GM23338 (cell line): Measurements from ENCODE around the gene TWF2. TPM values are rescaled to one million over a fixed set of nuclear protein-coding genes. Genes with fewer than 3 reads are reported as not detected.

Source experiments
- ATAC-seq: fragments of 200-7000 bp; cut with Tn5 transposase; 3 replicates; pipeline ENCODE4 v1.9.1; 2020
- DNase-seq: peaks from one replicate; pipeline ENCODE4 v3.0.0-alpha.2; 2015; ENCODE audit warnings: low spot score
- H2AFZ ChIP-seq: fragments of 200-600 bp; sonication (generic); 2 replicates; pipeline ENCODE4 v1.8.0; 2016; ENCODE audit warnings: antibody characterized with exemption, mild to moderate bottlenecking, moderate library complexity
- H3F3A ChIP-seq: fragments of 200-600 bp; sonication (generic); replicated peaks from 2 replicates; pipeline ENCODE4 v1.8.0; 2017; ENCODE audit warnings: antibody characterized with exemption, mixed run types, low read depth
- H3K27ac ChIP-seq: fragments of 200-600 bp; sonication (generic); 2 replicates; pipeline ENCODE4 v1.6.1; 2016; ENCODE audit warnings: low read depth
- H3K27me3 ChIP-seq: fragments of 200-600 bp; sonication (generic); 2 replicates; pipeline ENCODE4 v1.8.0; 2016; ENCODE audit warnings: mild to moderate bottlenecking, mixed run types, moderate library complexity; ENCODE audit not compliant: insufficient read depth
- H3K36me3 ChIP-seq: fragments of 200-600 bp; sonication (generic); 2 replicates; pipeline ENCODE4 v1.8.0; 2016; ENCODE audit warnings: mild to moderate bottlenecking; ENCODE audit not compliant: insufficient read depth
- H3K4me1 ChIP-seq: fragments of 200-600 bp; sonication (generic); 2 replicates; pipeline ENCODE4 v1.8.0; 2016; ENCODE audit warnings: mild to moderate bottlenecking, moderate library complexity; ENCODE audit not compliant: insufficient read depth
- H3K4me2 ChIP-seq: fragments of 200-600 bp; sonication (generic); 2 replicates; pipeline ENCODE4 v1.7.1; 2017; ENCODE audit warnings: mixed run types
- H3K4me3 ChIP-seq: fragments of 200-600 bp; sonication (generic); 2 replicates; pipeline ENCODE4 v1.6.1; 2016; ENCODE audit warnings: mixed run types
- H3K79me2 ChIP-seq: fragments of 200-600 bp; sonication (generic); replicated peaks from 2 replicates; pipeline ENCODE4 v1.8.0; 2017; ENCODE audit warnings: mild to moderate bottlenecking; ENCODE audit not compliant: insufficient read depth
- H3K9me2 ChIP-seq: fragments of 200-600 bp; sonication (generic); 2 replicates; pipeline ENCODE4 v1.8.0; 2017; ENCODE audit not compliant: insufficient read depth
- H4K20me1 ChIP-seq: fragments of 200-600 bp; sonication (generic); replicated peaks from 2 replicates; pipeline ENCODE4 v1.8.0; 2017; ENCODE audit warnings: mild to moderate bottlenecking; ENCODE audit not compliant: insufficient read depth
- H3K27ac Mint-ChIP-seq: 2 replicates; pipeline ENCODE4 v1.8.0; 2020; ENCODE audit warnings: inconsistent platforms, mild to moderate bottlenecking, moderate library complexity, mixed read lengths
- H3K27me3 Mint-ChIP-seq: 3 replicates; pipeline ENCODE4 v1.8.0; 2022; ENCODE audit warnings: low read depth, mild to moderate bottlenecking, moderate library complexity, mixed read lengths, inconsistent platforms; ENCODE audit not compliant: insufficient read depth, poor library complexity
- H3K36me3 Mint-ChIP-seq: 3 replicates; pipeline ENCODE4 v1.8.0; 2021; ENCODE audit warnings: low read depth, mild to moderate bottlenecking, inconsistent platforms, moderate library complexity, mixed read lengths
- H3K4me1 Mint-ChIP-seq: 3 replicates; pipeline ENCODE4 v1.8.0; 2020; ENCODE audit warnings: mild to moderate bottlenecking, inconsistent platforms, mixed read lengths
- H3K4me3 Mint-ChIP-seq: 3 replicates; pipeline ENCODE4 v1.8.0; 2021; ENCODE audit warnings: moderate library complexity, mild to moderate bottlenecking, inconsistent platforms, mixed read lengths
- H3K9me3 Mint-ChIP-seq: 3 replicates; pipeline ENCODE4 v1.8.0; 2020; ENCODE audit warnings: moderate library complexity, mild to moderate bottlenecking, inconsistent platforms, mixed read lengths
- CREB1 ChIP-seq: fragments of 250-450 bp; sonication (Bioruptor Pico); IDR thresholded peaks from 2 replicates; pipeline ENCODE4 v1.5.0; 2020; ENCODE audit warnings: low read depth, mild to moderate bottlenecking, moderate library complexity
- EZH2 ChIP-seq: fragments of 200-600 bp; sonication (generic); IDR thresholded peaks from one replicate; pipeline ENCODE4 v1.8.0; 2017; ENCODE audit warnings: antibody characterized with exemption, mild to moderate bottlenecking, low read depth; ENCODE audit not compliant: unreplicated experiment
- EZH2phosphoT487 ChIP-seq: fragments of 200-600 bp; sonication (generic); IDR thresholded peaks from one replicate; pipeline ENCODE4 v1.8.1; 2018; ENCODE audit warnings: antibody characterized with exemption; ENCODE audit not compliant: unreplicated experiment
- JUNB ChIP-seq: IDR thresholded peaks from one replicate; pipeline ENCODE4 v1.6.1; 2016; ENCODE audit warnings: antibody characterized with exemption; ENCODE audit not compliant: unreplicated experiment
- NANOG ChIP-seq: IDR thresholded peaks from 2 replicates; pipeline ENCODE4 v1.6.1; 2016; ENCODE audit warnings: antibody characterized with exemption, borderline replicate concordance
- POLR2AphosphoS5 ChIP-seq: IDR thresholded peaks from 2 replicates; pipeline ENCODE4 v1.6.1; 2016; ENCODE audit warnings: antibody characterized with exemption, low read depth
- REST ChIP-seq: IDR thresholded peaks from one replicate; pipeline ENCODE4 v1.6.1; 2018; ENCODE audit warnings: antibody characterized with exemption; ENCODE audit not compliant: unreplicated experiment
- STAT1 ChIP-seq: IDR thresholded peaks from one replicate; pipeline ENCODE4 v1.6.1; 2016; ENCODE audit warnings: antibody characterized with exemption; ENCODE audit not compliant: unreplicated experiment
- ZNF114 ChIP-seq: fragments of 250-450 bp; sonication (Bioruptor Pico); IDR thresholded peaks from 2 replicates; pipeline ENCODE4 v1.5.0; 2020; ENCODE audit warnings: mild to moderate bottlenecking, moderate library complexity
- ZNF331 ChIP-seq: fragments of 250-450 bp; sonication (Bioruptor Pico); IDR thresholded peaks from 2 replicates; pipeline ENCODE4 v1.5.0; 2020; ENCODE audit warnings: low read depth, mild to moderate bottlenecking, moderate library complexity
- polyA plus RNA-seq: library from polyadenylated mRNA; unstranded; fragments of >200 nt; fragmentation: Nextera tagmentation; extraction: Ambion mirVana; gene quantifications from 2 replicates; pipeline ENCODE4 v1.2.1, GENCODE V29; 2016
- total RNA-seq: library from RNA; depleted of rRNA; stranded (reverse); fragments of >200 nt; shearing (Covaris generic); gene quantifications from 2 replicates; pipeline ENCODE4 v1.2.3, GENCODE V29; 2014
- TF ChIP-seq, protein P1 (sequence below), 2 experiments: fragments of 200-600 bp in 1 of 2; sonication (generic) in 1 of 2; conservative IDR thresholded peaks; 2 replicates each; pipeline versions ENCODE4 v1.5.1 to v1.6.1; 2016 to 2017; ENCODE audit warnings: antibody characterized with exemption in 2 of 2, low read depth in 2 of 2, mild to moderate bottlenecking in 2 of 2, moderate library complexity in 1 of 2
- TF ChIP-seq, protein P2 (sequence below): IDR thresholded peaks from 2 replicates; pipeline ENCODE4 v1.6.1; 2016; ENCODE audit warnings: antibody characterized with exemption
- TF ChIP-seq, protein P3 (sequence below): fragments of 250-450 bp; sonication (Bioruptor Pico); IDR thresholded peaks from 2 replicates; pipeline ENCODE4 v1.5.0; 2020; ENCODE audit warnings: mild to moderate bottlenecking, moderate library complexity

The TWF2 gene
- total and polyA plus RNA-seq, 2 experiments from 2014 or later = 38.9 to 120 TPM

GRCh38 chr3:52193065-52193464 is 45.9 kb downstream of the TWF2 start:
- no peaks in the 10 kb centered on the region for H3K36me3 Mint-ChIP-seq
- Histone ChIP-seq H3K4me2 (no peak overlapping the region), H3K4me3 (no peak overlapping the region), H3K27ac (no peak overlapping the region), H3K4me1 (peaks cover 5% of the 10 kb centered on the region; the same call in 1 of the 2 replicates), H2AFZ (no peak overlapping the region), H3K9me2 (no peaks in the 10 kb centered on the region), H4K20me1 (no peaks in the 10 kb centered on the region), H3K79me2 (no peaks in the 10 kb centered on the region), H3F3A (peaks cover 11% of the 10 kb centered on the region; the same call in 1 of the 2 replicates), H3K27me3 (no peaks in the 10 kb centered on the region), H3K36me3 (no peaks in the 10 kb centered on the region)
- no peak overlapping the region for H3K4me3 Mint-ChIP-seq
- no peak for DNase-seq
- peaks cover 24% of the 10 kb centered on the region for H3K27me3 Mint-ChIP-seq
- no peak overlapping the region for H3K27ac Mint-ChIP-seq
- H3K4me1 Mint-ChIP-seq = peaks cover 10% of the 10 kb centered on the region
- TF ChIP-seq ZNF331 (no peak), STAT1 (no peak), EZH2phosphoT487 (no peak), ZNF114 (CRISPR knock-in tag) (no peak), REST (no peak), JUNB (no peak), EZH2 (no peak), CREB1 (CRISPR knock-in tag) (no peak), POLR2AphosphoS5 (no peak), NANOG (no peak)
- TF ChIP-seq, protein P1, sequence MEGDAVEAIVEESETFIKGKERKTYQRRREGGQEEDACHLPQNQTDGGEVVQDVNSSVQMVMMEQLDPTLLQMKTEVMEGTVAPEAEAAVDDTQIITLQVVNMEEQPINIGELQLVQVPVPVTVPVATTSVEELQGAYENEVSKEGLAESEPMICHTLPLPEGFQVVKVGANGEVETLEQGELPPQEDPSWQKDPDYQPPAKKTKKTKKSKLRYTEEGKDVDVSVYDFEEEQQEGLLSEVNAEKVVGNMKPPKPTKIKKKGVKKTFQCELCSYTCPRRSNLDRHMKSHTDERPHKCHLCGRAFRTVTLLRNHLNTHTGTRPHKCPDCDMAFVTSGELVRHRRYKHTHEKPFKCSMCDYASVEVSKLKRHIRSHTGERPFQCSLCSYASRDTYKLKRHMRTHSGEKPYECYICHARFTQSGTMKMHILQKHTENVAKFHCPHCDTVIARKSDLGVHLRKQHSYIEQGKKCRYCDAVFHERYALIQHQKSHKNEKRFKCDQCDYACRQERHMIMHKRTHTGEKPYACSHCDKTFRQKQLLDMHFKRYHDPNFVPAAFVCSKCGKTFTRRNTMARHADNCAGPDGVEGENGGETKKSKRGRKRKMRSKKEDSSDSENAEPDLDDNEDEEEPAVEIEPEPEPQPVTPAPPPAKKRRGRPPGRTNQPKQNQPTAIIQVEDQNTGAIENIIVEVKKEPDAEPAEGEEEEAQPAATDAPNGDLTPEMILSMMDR (conservative IDR thresholded peaks at IDR 0.05; ENCODE audit: low read depth in 2 of 2) = no peak
- TF ChIP-seq, protein P2, sequence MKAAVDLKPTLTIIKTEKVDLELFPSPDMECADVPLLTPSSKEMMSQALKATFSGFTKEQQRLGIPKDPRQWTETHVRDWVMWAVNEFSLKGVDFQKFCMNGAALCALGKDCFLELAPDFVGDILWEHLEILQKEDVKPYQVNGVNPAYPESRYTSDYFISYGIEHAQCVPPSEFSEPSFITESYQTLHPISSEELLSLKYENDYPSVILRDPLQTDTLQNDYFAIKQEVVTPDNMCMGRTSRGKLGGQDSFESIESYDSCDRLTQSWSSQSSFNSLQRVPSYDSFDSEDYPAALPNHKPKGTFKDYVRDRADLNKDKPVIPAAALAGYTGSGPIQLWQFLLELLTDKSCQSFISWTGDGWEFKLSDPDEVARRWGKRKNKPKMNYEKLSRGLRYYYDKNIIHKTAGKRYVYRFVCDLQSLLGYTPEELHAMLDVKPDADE = no peak
- TF ChIP-seq, protein P3, sequence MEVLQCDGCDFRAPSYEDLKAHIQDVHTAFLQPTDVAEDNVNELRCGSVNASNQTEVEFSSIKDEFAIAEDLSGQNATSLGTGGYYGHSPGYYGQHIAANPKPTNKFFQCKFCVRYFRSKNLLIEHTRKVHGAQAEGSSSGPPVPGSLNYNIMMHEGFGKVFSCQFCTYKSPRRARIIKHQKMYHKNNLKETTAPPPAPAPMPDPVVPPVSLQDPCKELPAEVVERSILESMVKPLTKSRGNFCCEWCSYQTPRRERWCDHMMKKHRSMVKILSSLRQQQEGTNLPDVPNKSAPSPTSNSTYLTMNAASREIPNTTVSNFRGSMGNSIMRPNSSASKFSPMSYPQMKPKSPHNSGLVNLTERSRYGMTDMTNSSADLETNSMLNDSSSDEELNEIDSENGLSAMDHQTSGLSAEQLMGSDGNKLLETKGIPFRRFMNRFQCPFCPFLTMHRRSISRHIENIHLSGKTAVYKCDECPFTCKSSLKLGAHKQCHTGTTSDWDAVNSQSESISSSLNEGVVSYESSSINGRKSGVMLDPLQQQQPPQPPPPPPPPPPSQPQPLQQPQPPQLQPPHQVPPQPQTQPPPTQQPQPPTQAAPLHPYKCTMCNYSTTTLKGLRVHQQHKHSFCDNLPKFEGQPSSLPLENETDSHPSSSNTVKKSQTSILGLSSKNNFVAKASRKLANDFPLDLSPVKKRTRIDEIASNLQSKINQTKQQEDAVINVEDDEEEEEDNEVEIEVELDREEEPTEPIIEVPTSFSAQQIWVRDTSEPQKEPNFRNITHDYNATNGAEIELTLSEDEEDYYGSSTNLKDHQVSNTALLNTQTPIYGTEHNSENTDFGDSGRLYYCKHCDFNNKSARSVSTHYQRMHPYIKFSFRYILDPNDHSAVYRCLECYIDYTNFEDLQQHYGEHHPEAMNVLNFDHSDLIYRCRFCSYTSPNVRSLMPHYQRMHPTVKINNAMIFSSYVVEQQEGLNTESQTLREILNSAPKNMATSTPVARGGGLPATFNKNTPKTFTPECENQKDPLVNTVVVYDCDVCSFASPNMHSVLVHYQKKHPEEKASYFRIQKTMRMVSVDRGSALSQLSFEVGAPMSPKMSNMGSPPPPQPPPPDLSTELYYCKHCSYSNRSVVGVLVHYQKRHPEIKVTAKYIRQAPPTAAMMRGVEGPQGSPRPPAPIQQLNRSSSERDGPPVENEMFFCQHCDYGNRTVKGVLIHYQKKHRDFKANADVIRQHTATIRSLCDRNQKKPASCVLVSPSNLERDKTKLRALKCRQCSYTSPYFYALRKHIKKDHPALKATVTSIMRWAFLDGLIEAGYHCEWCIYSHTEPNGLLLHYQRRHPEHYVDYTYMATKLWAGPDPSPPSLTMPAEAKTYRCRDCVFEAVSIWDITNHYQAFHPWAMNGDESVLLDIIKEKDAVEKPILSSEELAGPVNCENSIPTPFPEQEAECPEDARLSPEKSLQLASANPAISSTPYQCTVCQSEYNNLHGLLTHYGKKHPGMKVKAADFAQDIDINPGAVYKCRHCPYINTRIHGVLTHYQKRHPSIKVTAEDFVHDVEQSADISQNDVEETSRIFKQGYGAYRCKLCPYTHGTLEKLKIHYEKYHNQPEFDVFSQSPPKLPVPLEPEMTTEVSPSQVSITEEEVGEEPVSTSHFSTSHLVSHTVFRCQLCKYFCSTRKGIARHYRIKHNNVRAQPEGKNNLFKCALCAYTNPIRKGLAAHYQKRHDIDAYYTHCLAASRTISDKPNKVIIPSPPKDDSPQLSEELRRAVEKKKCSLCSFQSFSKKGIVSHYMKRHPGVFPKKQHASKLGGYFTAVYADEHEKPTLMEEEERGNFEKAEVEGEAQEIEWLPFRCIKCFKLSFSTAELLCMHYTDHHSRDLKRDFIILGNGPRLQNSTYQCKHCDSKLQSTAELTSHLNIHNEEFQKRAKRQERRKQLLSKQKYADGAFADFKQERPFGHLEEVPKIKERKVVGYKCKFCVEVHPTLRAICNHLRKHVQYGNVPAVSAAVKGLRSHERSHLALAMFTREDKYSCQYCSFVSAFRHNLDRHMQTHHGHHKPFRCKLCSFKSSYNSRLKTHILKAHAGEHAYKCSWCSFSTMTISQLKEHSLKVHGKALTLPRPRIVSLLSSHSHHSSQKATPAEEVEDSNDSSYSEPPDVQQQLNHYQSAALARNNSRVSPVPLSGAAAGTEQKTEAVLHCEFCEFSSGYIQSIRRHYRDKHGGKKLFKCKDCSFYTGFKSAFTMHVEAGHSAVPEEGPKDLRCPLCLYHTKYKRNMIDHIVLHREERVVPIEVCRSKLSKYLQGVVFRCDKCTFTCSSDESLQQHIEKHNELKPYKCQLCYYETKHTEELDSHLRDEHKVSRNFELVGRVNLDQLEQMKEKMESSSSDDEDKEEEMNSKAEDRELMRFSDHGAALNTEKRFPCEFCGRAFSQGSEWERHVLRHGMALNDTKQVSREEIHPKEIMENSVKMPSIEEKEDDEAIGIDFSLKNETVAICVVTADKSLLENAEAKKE (CRISPR knock-in tag) = no peak
- H3K9me3 Mint-ChIP-seq = no peaks in the 10 kb centered on the region
- no peak for ATAC-seq
